ENCODE results near the gene ERVFRD-1.
"Not testable (repeated sequence)": the region's sequence is repeated elsewhere in the genome, so short reads cannot be mapped to it uniquely, and the experiment has no call there.

Gene ERVFRD-1

DNA sequence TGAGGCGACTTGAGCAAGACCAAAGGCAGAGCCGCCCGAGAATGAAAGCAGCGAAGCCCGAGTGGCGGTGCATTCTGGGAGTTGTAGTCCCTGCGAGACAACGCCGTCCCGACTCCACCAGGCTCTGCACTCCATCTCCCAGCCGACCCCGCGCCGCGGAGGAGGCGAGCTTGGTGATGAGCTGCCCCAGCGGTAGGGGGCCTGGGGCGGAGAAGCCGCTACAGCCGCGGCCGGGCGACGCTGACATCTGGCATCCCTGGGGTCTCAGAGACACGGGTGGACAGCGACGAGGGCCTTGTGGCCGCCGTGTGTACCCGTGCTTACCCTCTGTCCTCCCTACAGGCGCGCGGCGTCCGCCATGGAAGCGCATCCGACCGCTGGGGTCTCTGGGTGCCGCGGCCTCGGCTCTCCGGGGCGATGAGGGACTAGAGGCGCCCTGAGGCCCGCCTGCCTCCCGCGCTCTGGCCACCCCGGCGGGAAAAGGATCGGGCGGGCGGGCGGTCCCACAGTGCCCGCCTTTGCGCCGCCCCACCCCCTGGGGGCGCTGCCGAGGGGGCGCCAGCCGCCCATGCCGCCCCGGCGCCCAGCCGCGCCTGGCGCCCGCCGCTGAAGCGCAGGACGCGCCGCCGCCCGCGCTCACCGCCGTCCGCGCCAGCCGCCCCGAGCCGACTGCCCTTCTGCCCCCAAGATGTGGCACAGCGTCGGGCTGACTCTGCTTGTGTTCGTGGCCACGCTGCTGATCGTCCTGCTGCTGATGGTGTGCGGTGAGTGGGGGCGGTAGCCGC lies 17.7 kb downstream of the ERVFRD-1 start, which contains the start of gene SMIM13:
TSS of gene SMIM13 (plus strand) at position 209 of the 785 bp plus-strand sequence. CDS start at position 689, 480 bp downstream.
- in situ Hi-C loops (cut with HindIII; ENCODE audit: low pct_unique_long_range_greater_than_20kb, low sequenced_read_pairs), result no loop called here
- TF ChIP-seq JUND (IDR thresholded peaks at IDR 0.05; ENCODE audit: low read depth), result no peak
- DNase-seq (ENCODE audit: low read depth in 1 of 2, low spot score in 1 of 2), result peak; percentile 97 to 98

DNA sequence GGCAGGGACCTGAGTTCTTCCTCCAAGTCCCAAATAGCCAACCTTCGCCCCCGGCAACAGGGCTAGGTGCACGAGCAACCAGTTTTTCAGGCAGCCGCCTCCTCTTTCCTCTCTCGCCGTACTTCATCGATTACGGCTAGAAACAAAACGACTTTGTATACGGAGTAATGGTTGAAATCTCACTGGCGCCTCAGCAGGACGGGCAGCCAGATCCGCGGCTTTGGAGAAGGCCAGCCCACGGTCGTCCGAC lies 18.2 kb downstream of the ERVFRD-1 start:
- in situ Hi-C loops (cut with HindIII; ENCODE audit: low pct_unique_long_range_greater_than_20kb, low sequenced_read_pairs), result no loop called here
- DNase-seq (ENCODE audit: low read depth in 1 of 2, low spot score in 1 of 2), result no peak
- no peak for TF ChIP-seq JUND (IDR thresholded peaks at IDR 0.05; ENCODE audit: low read depth)

DNA sequence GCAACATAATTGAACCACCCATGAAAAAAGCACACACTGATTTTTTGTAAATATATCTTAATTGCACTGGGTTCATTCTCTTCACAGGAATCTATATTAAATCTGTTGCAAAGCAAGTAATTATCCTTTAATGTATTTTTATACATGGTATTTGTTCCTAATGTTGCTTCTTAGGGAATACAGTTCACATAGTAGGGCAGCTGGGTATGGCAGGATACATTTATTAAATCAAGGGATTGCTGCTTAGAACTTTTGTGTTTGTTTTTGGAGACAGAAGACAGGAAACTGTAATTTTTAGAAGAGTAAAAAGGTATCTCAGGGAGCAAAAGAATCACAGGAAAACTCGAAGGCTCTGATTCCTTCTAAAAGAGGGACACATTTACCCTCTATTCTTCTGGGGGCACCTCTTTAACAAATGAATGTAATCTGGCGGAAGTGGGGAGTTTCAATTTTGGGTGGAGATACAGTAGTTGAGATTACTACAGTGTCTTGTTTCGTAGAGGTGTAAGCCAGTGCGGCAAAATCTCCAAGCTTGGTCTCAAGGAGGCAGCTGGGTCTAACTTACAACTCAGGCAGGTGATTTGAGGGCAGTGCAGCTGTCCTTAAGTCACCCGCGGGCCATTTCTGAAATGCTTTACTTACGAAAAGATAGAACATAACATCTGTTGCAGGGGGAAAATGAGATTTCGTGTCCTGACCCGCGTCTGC lies 18.7 kb downstream of the ERVFRD-1 start:
- in situ Hi-C loops (cut with HindIII; ENCODE audit: low pct_unique_long_range_greater_than_20kb, low sequenced_read_pairs), result no loop called here
- peak in 1 of 2 experiments; percentile 75 for DNase-seq (ENCODE audit: low read depth in 1 of 2, low spot score in 1 of 2)
- TF ChIP-seq JUND (IDR thresholded peaks at IDR 0.05; ENCODE audit: low read depth), result no peak

DNA sequence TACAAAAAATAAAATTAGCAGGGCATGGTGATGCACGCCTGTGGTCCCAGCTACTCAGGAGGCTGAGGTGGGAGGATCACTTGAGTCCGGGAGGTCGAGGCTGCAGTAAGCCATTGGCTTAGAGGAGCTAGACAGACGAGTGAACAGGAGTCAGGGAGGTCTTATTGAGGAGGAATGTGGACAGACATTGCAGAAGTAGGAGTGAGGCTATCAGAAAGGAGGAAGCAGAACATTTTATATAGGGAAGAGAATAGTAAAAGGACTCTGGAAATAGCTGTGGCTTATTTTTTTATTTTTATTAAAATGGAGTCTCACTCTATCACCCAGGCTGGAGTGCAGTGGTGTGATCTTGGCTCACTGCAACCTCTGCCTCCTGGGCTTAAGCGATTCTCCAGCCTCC lies 20.4 kb downstream of the ERVFRD-1 start:
- not testable (repeated sequence) for DNase-seq (ENCODE audit: low read depth in 1 of 2, low spot score in 1 of 2)

DNA sequence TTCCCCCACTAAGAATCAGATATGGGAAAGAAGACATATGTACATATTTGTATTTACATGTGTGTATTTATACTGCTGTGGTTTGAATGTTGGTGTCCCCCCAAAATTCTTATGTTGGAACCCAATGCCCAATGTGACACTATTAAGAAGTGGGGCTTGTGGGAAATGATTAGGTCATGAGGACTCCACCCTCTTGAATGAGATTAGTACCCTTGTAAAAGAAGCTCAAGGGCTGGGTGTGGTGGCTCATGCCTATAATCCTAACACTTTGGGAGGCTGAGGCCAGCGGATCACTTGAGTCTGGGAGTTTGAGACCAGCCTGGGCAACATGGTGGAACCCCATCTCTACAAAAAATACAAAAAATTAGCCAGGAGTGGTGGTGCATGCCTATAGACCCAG lies 21.8 kb downstream of the ERVFRD-1 start:
- in situ Hi-C loops (cut with HindIII; ENCODE audit: low pct_unique_long_range_greater_than_20kb, low sequenced_read_pairs), result no loop called here
- DNase-seq (ENCODE audit: low read depth in 1 of 2, low spot score in 1 of 2), result no peak
- TF ChIP-seq JUND (IDR thresholded peaks at IDR 0.05; ENCODE audit: low read depth), result no peak

More for the DNA sequence above, 20.4 kb downstream of the ERVFRD-1 start:
- in situ Hi-C loops (cut with HindIII; ENCODE audit: low pct_unique_long_range_greater_than_20kb, low sequenced_read_pairs), result not testable (repeated sequence)

DNA sequence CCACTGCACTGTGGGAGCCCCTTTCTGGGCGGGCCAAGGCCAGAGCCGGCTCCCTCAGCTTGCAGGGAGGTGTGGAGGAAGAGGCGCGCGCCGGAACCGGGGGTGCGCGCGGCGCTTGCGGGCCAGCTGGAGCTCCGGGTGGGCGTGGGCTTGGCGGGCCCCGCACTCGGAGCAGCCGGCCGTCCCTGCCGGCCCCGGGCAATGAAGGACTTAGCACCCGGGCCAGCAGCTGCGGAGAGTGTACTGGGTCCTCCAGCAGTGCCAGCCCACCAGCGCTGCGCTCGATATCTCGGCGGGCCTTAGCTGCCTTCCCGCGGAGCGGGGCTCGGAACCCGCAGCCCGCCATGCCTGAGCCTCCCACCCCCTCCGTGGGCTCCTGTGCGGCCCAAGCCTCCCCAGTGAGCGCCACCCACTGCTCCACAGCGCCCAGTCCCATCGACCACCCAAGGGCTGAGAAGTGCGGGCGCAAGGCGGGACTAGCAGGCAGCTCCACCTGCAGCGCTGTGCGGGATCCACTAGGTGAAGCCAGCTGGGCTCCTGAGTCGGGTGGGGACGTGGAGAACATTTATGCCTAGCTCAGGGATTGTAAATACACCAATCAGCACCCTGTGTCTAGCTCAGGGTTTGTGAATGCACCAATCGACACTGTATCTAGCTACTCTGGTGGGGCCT lies 24.2 kb downstream of the ERVFRD-1 start:
- DNase-seq (ENCODE audit: low read depth in 1 of 2, low spot score in 1 of 2); in situ Hi-C loops (cut with HindIII; ENCODE audit: low pct_unique_long_range_greater_than_20kb, low sequenced_read_pairs): not testable (repeated sequence)

DNA sequence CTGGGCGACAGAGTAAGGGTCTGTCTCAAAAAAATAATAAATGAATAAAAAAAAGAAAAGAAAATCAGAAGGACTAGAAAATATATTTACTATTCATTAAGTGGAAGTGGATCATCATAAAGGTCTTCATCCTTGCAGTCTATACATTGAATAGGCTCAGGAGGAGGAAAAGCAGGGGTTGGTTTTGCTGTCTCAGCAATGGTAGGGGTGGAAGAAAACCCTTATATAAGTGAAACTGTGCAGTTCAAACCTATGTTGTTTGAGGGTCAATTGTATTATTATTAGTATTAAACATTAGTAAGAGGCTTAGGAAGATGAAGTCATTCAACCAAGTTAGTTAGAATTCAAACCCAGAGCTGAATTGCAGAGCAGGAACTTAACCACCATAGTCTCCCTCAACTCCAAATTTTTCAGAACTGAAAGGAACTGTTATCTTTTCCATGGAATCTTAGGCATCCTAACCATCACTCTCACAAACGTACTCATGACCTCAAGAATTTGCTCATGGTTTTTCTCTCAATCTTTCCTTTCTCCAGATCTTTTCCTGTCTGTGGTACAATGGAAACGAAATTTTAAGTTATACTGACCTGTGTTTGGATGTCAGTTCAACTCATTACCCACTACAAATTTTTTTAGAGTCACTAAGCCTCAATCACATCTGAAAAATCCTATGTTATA lies 25.6 kb downstream of the ERVFRD-1 start:
- no peak for DNase-seq (ENCODE audit: low read depth in 1 of 2, low spot score in 1 of 2)
- TF ChIP-seq JUND (IDR thresholded peaks at IDR 0.05; ENCODE audit: low read depth), result no peak

DNA sequence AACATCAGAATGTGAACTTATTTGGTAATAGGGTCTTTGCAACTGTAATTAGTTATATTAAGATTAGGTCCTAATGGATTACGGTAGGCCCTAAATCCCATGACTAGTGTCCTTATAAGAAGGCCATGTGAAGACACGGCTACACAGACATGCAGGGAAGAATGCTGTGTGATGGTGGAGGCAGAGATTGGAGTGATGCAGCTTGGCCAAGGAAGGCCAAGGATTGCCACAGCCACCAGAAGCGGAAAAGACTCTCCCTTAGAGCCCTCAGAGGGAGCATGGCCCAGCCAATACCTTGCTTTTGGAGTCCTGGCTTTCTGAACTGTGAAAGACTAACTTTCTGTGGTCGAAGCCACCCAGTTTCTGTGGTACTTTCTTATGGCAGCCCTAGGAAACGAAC lies 27.6 kb downstream of the ERVFRD-1 start:
- DNase-seq (ENCODE audit: low read depth in 1 of 2, low spot score in 1 of 2), result no peak
- TF ChIP-seq JUND (IDR thresholded peaks at IDR 0.05; ENCODE audit: low read depth), result no peak
- in situ Hi-C loops (cut with HindIII; ENCODE audit: low pct_unique_long_range_greater_than_20kb, low sequenced_read_pairs), result no loop called here

More for the DNA sequence above, 25.6 kb downstream of the ERVFRD-1 start:
- in situ Hi-C loops (cut with HindIII; ENCODE audit: low pct_unique_long_range_greater_than_20kb, low sequenced_read_pairs), result no loop called here

DNA sequence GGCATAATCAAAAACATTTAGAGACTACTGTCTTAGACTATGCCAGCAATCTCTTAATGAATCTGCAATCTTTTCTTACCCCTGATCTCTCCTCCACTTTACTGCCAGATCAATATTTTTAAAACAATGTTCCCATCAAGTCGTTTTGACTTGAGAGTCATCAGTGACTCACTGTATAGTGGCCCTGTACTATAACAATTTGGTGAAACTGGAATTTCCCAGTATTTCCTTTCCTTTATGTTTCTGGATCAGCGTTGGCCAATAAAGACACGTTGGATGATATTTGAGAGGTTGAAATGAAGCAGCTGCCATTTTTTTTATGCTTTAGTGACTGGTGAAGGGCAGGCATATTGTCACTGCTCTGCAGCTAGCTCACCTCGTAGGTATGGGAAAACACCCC lies 28.0 kb downstream of the ERVFRD-1 start:
- in situ Hi-C loops (cut with HindIII; ENCODE audit: low pct_unique_long_range_greater_than_20kb, low sequenced_read_pairs), result no loop called here
- no peak for TF ChIP-seq JUND (IDR thresholded peaks at IDR 0.05; ENCODE audit: low read depth)
- DNase-seq (ENCODE audit: low read depth in 1 of 2, low spot score in 1 of 2), result no peak

DNA sequence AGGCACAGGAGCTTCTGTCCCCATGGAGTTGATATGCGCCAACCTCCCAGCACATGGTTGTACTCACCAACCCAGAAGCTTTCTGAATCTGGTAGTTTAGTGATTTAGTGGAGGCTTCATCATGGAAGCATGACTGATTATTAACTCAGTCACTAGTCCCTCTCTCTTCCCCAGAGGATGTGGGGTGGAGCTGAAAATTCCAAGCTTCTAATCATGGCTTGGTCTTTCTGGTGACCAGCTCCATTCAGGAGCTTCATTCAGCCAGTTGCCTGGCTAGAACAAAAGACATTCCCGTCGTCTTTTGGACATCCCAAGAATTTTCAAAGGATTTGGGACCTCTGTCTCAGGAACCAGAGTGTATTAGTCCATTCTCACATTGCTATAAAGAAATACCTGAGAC lies 31.2 kb downstream of the ERVFRD-1 start:
- in situ Hi-C loops (cut with HindIII; ENCODE audit: low pct_unique_long_range_greater_than_20kb, low sequenced_read_pairs), result no loop called here
- DNase-seq (ENCODE audit: low read depth in 1 of 2, low spot score in 1 of 2), result no peak
- no peak for TF ChIP-seq JUND (IDR thresholded peaks at IDR 0.05; ENCODE audit: low read depth)

DNA sequence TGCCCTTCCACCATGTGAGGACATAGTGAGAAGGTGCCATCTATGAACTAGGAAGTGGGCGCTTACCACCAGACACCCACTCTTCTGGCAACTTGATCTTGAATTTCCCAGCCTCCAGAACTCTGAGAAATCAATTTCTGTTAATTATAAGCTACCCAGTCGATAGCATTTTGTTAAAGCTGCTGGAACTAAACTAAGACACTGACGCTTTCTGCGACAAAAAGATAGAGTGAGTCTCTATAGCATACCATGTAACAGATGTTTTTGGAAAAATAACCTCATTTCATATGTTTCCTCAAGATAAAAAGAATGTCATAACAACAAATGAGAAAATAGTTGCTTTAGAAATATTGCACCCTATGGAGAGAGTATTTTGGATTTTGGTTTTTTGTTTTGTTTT lies 33.3 kb downstream of the ERVFRD-1 start:
- DNase-seq (ENCODE audit: low read depth in 1 of 2, low spot score in 1 of 2), result no peak
- no peak for TF ChIP-seq JUND (IDR thresholded peaks at IDR 0.05; ENCODE audit: low read depth)
- in situ Hi-C loops (cut with HindIII; ENCODE audit: low pct_unique_long_range_greater_than_20kb, low sequenced_read_pairs), result no loop called here

DNA sequence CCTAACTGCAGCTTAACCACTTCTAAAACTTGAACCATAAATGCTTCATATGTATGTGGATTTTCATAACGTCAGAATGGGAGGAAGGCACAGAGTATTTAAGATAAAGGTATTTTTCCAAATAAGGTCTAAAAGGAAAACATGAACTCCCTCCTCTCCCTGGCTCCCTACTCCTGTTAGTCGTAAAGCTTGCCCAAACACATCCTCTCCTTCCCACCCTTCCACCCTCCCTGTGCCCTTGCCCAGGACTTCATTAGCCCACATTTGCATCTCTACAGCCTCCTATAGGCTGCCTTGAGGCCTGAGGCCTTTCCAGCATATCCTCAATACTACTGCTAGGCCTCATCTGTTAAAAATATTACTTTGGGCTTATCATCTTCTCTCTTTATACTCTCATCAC lies 35.0 kb downstream of the ERVFRD-1 start:
- in situ Hi-C loops (cut with HindIII; ENCODE audit: low pct_unique_long_range_greater_than_20kb, low sequenced_read_pairs), result no loop called here
- TF ChIP-seq JUND (IDR thresholded peaks at IDR 0.05; ENCODE audit: low read depth), result no peak
- DNase-seq (ENCODE audit: low read depth in 1 of 2, low spot score in 1 of 2), result no peak

DNA sequence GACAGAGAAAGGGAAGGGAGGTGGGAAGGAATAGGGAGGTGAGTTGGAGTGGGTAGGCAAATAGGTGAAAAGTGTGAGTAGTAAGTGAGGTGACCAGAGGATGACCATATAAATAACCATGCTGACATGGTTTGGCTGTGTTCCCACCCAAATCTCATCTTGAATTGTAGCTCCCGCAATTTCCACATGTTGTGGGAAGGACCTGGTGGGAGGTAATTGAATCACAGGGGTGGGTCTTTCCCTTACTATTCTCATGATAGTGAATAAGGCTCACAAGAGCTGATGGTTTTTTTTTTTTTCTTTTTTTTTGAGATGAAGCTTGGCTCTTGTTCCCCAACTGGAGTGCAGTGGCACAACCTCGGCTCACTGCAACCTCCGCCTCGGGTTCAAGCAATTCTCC lies 39.4 kb downstream of the ERVFRD-1 start:
- DNase-seq (ENCODE audit: low read depth in 1 of 2, low spot score in 1 of 2), result no peak
- in situ Hi-C loops (cut with HindIII; ENCODE audit: low pct_unique_long_range_greater_than_20kb, low sequenced_read_pairs), result no loop called here
- TF ChIP-seq JUND (IDR thresholded peaks at IDR 0.05; ENCODE audit: low read depth), result no peak
